OCI-LY3 (cell line): ENCODE results near the gene CYP8B1.

Experiments
- CTCF ChIP-seq: fragments of 200-600, 300-600 bp; sonication (generic); IDR thresholded peaks from 2 replicates; pipeline ENCODE4 v1.5.1; 2014; ENCODE audit warnings: antibody characterized with exemption, low read length, low read depth
- EZH2phosphoT487 ChIP-seq: fragments of 200-600 bp; shearing (Covaris generic); IDR thresholded peaks from 2 replicates; pipeline ENCODE4 v1.6.1; 2018; ENCODE audit warnings: antibody characterized with exemption, mixed run types, low read depth

DNA sequence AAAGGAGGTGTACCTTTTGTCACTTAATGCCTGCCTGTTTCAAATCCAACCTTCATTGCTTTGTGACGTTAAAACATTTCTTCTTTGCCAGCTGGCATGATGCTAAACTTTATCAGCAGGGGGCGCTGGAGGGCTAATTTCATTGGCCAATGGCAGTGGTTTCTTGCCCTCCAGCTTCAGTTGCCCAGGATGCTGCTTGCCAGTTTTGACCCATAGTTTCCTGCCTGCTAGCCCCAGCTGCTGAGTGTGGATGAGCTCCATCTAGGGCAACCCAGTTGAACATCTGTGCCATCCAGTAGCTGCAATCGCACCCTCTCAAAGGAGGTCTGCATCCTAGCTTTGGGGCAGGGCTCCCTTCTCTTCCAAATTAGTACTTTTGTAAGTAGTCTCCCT, 44.4 kb downstream of the CYP8B1 start:
- TF ChIP-seq CTCF = peak; percentile 92
- no peak for TF ChIP-seq EZH2phosphoT487
